Endothelial cell of umbilical vein (primary cell): ENCODE results near the gene AP1G2. TPM values are rescaled to one million over a fixed set of nuclear protein-coding genes. Genes with fewer than 3 reads are reported as not detected.

Experiments used
- BruUV-seq: library from RNA; stranded (reverse); fragments of 400-500 nt; replicated peaks from 2 replicates; lab custom pipeline; 2021; lab: Mats Ljungman, UMichigan
- CTCF ChIA-PET: fragments of 300-600, 350-600 bp; sonication (Branson Sonifier 250); formaldehyde crosslinking; loops from one replicate; lab custom pipeline; 2021; ENCODE audit warnings: antibody characterized with exemption, inconsistent platforms; lab: Charles Lee
- POLR2A ChIA-PET: fragments of 300-600, 350-600 bp; sonication (Branson Sonifier 250); formaldehyde crosslinking; loops from one replicate; lab custom pipeline; 2021; ENCODE audit warnings: antibody characterized with exemption, inconsistent platforms; lab: Charles Lee
- DNase-seq: peaks from one replicate; pipeline ENCODE4 v3.0.0-alpha.2; 2011; ENCODE audit warnings: low read depth, low spot score
- FAIRE-seq: peaks from 2 replicates; lab custom pipeline; 2011; peaks lifted over from hg19 to GRCh38; lab: Jason Lieb, UNC
- H2AFZ ChIP-seq: 2 replicates; pipeline ENCODE4 v1.6.0; 2012; ENCODE audit warnings: low read depth, low read length, control low read depth, inconsistent platforms
- H3K27ac ChIP-seq: 2 replicates; pipeline ENCODE4 v1.5.1; 2011; ENCODE audit warnings: low read depth, mild to moderate bottlenecking, control low read depth, low read length, moderate library complexity; ENCODE audit not compliant: insufficient read depth
- H3K27me3 ChIP-seq, 2 experiments: 2 replicates each; pipeline versions ENCODE4 v1.6.0 to v1.6.1; 2011; ENCODE audit warnings: low read length in 2 of 2, mixed read lengths in 1 of 2; ENCODE audit not compliant: control insufficient read depth in 2 of 2, insufficient read depth in 2 of 2
- H3K36me3 ChIP-seq, 2 experiments: 2 replicates in 1 of 2; 3 replicates in 1 of 2; pipeline ENCODE4 v1.5.1; 2011; ENCODE audit warnings: low read length in 2 of 2, mild to moderate bottlenecking in 1 of 2, moderate library complexity in 1 of 2; ENCODE audit not compliant: control insufficient read depth in 2 of 2, insufficient read depth in 2 of 2; ENCODE audit errors: extremely low read depth in 1 of 2
- H3K4me1 ChIP-seq: 3 replicates; pipeline ENCODE4 v1.5.1; 2011; ENCODE audit warnings: mild to moderate bottlenecking, low read length; ENCODE audit not compliant: control insufficient read depth, insufficient read depth; ENCODE audit errors: extremely low read depth
- H3K4me2 ChIP-seq: 2 replicates; pipeline ENCODE4 v1.6.1; 2011; ENCODE audit warnings: low read length, control low read depth, mixed read lengths; ENCODE audit not compliant: insufficient read depth
- H3K4me3 ChIP-seq, 3 experiments: fragments of 200-600 bp in 1 of 3; sonication (generic), shearing (Covaris generic) in 1 of 3; replicated peaks in 1 of 3; 2 replicates each; pipeline ENCODE4 v1.5.1; 2011 to 2016; ENCODE audit warnings: control low read depth in 3 of 3, low read length in 3 of 3, mild to moderate bottlenecking in 2 of 3, inconsistent platforms in 1 of 3, low read depth in 1 of 3, moderate library complexity in 1 of 3; ENCODE audit not compliant: insufficient read depth in 1 of 3
- H3K79me2 ChIP-seq: 2 replicates; pipeline ENCODE4 v1.6.0; 2012; ENCODE audit warnings: low read length, inconsistent platforms; ENCODE audit not compliant: control insufficient read depth, insufficient read depth
- H3K9ac ChIP-seq: replicated peaks from 2 replicates; pipeline ENCODE3; 2011; ENCODE audit warnings: low read length, control low read depth; ENCODE audit not compliant: insufficient read depth; ENCODE audit errors: extremely low read depth
- H3K9me1 ChIP-seq: replicated peaks from 3 replicates; pipeline ENCODE4 v1.6.0; 2011; ENCODE audit warnings: mild to moderate bottlenecking, low read length; ENCODE audit not compliant: control insufficient read depth, insufficient read depth; ENCODE audit errors: extremely low read depth
- H3K9me3 ChIP-seq: replicated peaks from 2 replicates; pipeline ENCODE4 v1.5.1; 2012; ENCODE audit warnings: low read length, inconsistent platforms; ENCODE audit not compliant: control insufficient read depth, insufficient read depth
- H4K20me1 ChIP-seq: replicated peaks from 2 replicates; pipeline ENCODE3; 2011; ENCODE audit warnings: mild to moderate bottlenecking, low read length; ENCODE audit not compliant: control insufficient read depth, insufficient read depth; ENCODE audit errors: extremely low read depth
- EZH2 ChIP-seq: IDR thresholded peaks from 2 replicates; pipeline ENCODE4 v1.6.1; 2012; ENCODE audit warnings: borderline replicate concordance, low read depth, mild to moderate bottlenecking, moderate library complexity, low read length, inconsistent platforms; ENCODE audit not compliant: severe bottlenecking
- FOS ChIP-seq: IDR thresholded peaks from 2 replicates; pipeline ENCODE4 v1.6.1; 2011; ENCODE audit warnings: mild to moderate bottlenecking, low read length, moderate library complexity, borderline replicate concordance; ENCODE audit not compliant: insufficient read depth
- GATA2 ChIP-seq: IDR thresholded peaks from 2 replicates; pipeline ENCODE4 v1.7.0; 2011; ENCODE audit warnings: low read depth, mild to moderate bottlenecking, moderate library complexity, mixed read lengths, low read length; ENCODE audit not compliant: insufficient read length, insufficient read depth
- JUN ChIP-seq: IDR thresholded peaks from 2 replicates; pipeline ENCODE4 v1.6.1; 2011; ENCODE audit warnings: borderline replicate concordance, low read depth; ENCODE audit not compliant: insufficient read length, insufficient read depth
- MYC ChIP-seq: IDR thresholded peaks from one replicate; pipeline ENCODE4 v1.6.1; 2011; ENCODE audit warnings: mild to moderate bottlenecking, low read depth, low read length
- POLR2AphosphoS5 ChIP-seq: IDR thresholded peaks from 2 replicates; pipeline ENCODE4 v1.6.1; 2012; ENCODE audit warnings: low read depth, mild to moderate bottlenecking, control low read depth, low read length, moderate library complexity; ENCODE audit not compliant: insufficient read depth
- dilution Hi-C: fragments of 300-500 bp; cut with MboI; formaldehyde crosslinking; loops from one replicate; pipeline ENCODE4 v1.15.0; 2019; ENCODE audit warnings: low sequenced_read_pairs; ENCODE audit not compliant: extremely low pct_ligation_motif_present
- intact Hi-C: fragments of 100-400 bp; cut with micrococcal nuclease; formaldehyde crosslinking; loops from one replicate; pipeline ENCODE4 v1.10.0; 2022
- polyA plus RNA-seq, 4 experiments: library from polyadenylated mRNA; depleted of rRNA in 3 of 4; stranded (reverse) in 3 of 4; unstranded in 1 of 4; fragments of >200 nt; gene quantifications; 2 replicates each; pipeline versions ENCODE4 v1.2.1 to v1.2.3, GENCODE V29; 2011 to 2012; ENCODE audit warnings: missing spikeins in 1 of 4
- total RNA-seq: library from RNA; stranded (reverse); gene quantifications from 2 replicates; pipeline ENCODE4 v1.2.3, GENCODE V29; 2021
- TF ChIP-seq, protein P1 (sequence below), 2 donors: IDR thresholded peaks; 1 replicate in 1 of 2; 2 replicates in 1 of 2; pipeline ENCODE4 v1.5.1; 2011; ENCODE audit warnings: low read length in 2 of 2, mild to moderate bottlenecking in 2 of 2, moderate library complexity in 2 of 2, control low read depth in 1 of 2, inconsistent platforms in 1 of 2, low read depth in 1 of 2; ENCODE audit not compliant: insufficient read depth in 1 of 2; ENCODE audit errors: extremely low read depth in 1 of 2
- TF ChIP-seq, protein P2 (sequence below): IDR thresholded peaks from 2 replicates; pipeline ENCODE4 v1.6.1; 2011; ENCODE audit not compliant: insufficient read depth, insufficient read length

AP1G2 gene
- total and polyA plus RNA-seq, 2 donors (not counting 3 experiments of a cell fraction or from before 2014, with no cell fraction given), result 39.0 to 55.8 TPM

DNA sequence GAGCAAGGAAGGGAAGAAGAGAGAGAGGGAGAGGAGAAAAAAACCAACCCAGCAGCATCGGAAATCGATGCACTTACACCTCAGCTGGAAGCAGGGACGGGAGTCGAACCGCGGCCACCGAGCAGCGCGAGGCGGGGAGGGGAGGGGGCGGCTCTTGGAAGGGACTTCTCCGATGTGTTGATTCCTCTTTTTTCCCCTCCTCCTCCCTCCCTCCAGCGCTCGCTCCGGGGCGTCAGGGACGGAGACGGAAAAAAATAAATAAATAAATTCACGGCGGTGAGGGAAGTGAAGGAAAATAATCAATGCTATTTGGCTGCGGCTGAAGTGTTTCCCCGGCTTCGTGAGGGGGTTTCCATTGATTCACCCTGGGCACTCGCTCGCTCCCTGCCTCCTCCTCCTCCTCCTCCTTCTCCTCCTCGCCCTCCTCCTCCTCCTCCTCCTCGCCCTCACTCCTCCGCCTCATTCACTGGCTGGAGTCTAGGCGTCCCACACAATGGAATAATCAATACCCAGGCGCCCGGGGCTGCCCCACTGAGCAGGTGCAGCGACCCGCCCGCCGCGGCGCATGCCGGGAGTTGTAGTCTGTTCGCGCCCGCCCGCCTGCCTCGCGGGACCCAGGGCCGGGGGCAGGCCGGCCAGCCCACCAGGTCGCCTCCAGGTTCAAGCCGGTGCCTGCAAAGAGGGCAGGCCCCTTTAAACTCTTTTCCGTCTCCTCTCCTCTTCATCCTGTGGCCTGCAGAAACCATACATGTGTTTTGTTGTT is 16.1 kb downstream of the AP1G2 start, which contains the start of gene ZFHX2:
TSS of gene ZFHX2 (minus strand) at position 500 of the 763 bp plus-strand sequence. CDS start 16,440 bp downstream, outside the sequence.
- intact Hi-C loops, result no loop called here
- DNase-seq, result peak; percentile 70

DNA sequence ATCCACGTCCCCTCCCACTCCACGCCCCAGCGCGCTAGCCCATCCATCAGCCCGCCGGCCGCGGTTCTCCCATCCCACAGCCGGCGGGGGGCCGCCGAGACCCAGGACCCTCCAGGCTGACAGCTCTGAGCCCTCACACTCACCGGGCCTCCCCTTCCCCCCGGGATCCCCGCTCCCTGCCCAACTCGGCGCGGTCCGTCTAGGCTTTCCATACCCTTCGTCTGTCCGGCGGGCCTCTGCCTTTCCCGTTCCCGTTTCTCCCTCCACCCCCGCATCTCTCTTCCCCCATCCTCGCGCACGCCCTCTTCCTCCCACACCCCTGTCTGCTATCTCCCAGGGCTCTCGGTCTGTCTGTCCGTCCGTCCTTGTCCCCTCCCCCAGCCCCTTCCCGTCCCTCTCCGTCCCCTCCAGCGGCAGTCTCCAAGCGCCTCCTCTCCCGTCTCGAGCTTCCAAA is 16.8 kb downstream of the AP1G2 start:
- DNase-seq (no peak), FAIRE-seq (no peak)
- no TSS peak for BruUV-seq
- H4K20me1 ChIP-seq, result no peaks in the 10 kb centered on the region
- H3K4me2 ChIP-seq, result peak overlapping the region; percentile 87
- intact Hi-C loops, result no loop called here
- H3K27ac ChIP-seq, result no peak overlapping the region
- dilution Hi-C loops, result no loop called here
- peak overlapping the region; percentile 97 for H2AFZ ChIP-seq
- ChIA-PET POLR2A (no interaction called here), CTCF (interaction anchor here (1.1 to 1.5 kb wide), 4 partner anchors 9 to 72 kb away, joined by 3 to 4 read pairs (median 4); no protein-coding TSS in a partner anchor)
- H3K4me3 ChIP-seq, result peak overlapping the region; percentile 47 to 84 (median 77)
- H3K9me3 ChIP-seq, result no peaks in the 10 kb centered on the region
- H3K27me3 ChIP-seq, result peaks cover 23 to 25% of the 10 kb centered on the region in 2 experiments
- no peaks in the 10 kb centered on the region for H3K79me2 ChIP-seq
- TF ChIP-seq MYC (no peak), POLR2AphosphoS5 (no peak), GATA2 (no peak), EZH2 (peak; percentile 62), FOS (no peak)
- TF ChIP-seq, protein P1, sequence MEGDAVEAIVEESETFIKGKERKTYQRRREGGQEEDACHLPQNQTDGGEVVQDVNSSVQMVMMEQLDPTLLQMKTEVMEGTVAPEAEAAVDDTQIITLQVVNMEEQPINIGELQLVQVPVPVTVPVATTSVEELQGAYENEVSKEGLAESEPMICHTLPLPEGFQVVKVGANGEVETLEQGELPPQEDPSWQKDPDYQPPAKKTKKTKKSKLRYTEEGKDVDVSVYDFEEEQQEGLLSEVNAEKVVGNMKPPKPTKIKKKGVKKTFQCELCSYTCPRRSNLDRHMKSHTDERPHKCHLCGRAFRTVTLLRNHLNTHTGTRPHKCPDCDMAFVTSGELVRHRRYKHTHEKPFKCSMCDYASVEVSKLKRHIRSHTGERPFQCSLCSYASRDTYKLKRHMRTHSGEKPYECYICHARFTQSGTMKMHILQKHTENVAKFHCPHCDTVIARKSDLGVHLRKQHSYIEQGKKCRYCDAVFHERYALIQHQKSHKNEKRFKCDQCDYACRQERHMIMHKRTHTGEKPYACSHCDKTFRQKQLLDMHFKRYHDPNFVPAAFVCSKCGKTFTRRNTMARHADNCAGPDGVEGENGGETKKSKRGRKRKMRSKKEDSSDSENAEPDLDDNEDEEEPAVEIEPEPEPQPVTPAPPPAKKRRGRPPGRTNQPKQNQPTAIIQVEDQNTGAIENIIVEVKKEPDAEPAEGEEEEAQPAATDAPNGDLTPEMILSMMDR (IDR thresholded peaks at IDR 0.05; ENCODE audit: extremely low read depth in 1 of 2, insufficient read depth in 1 of 2, low read depth in 1 of 2, low read length in 2 of 2), result no peak
- TF ChIP-seq, protein P2, sequence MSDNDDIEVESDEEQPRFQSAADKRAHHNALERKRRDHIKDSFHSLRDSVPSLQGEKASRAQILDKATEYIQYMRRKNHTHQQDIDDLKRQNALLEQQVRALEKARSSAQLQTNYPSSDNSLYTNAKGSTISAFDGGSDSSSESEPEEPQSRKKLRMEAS, result no peak
- no peaks in the 10 kb centered on the region for H3K36me3 ChIP-seq
- peaks cover 10% of the 10 kb centered on the region for H3K4me1 ChIP-seq
- no peaks in the 10 kb centered on the region for H3K9me1 ChIP-seq
- H3K9ac ChIP-seq, result no peak overlapping the region

More for the DNA sequence above, 16.1 kb downstream of the AP1G2 start, which contains the start of gene ZFHX2:
- peaks cover 2% of the 10 kb centered on the region for H3K79me2 ChIP-seq
- peaks cover 23 to 25% of the 10 kb centered on the region in 2 experiments for H3K27me3 ChIP-seq
- ChIA-PET POLR2A (interaction anchor here (0.7 kb wide), 1 partner anchor 16 kb away, joined by 5 read pairs; no protein-coding TSS in a partner anchor), CTCF (interaction anchor here (0.7 to 1.5 kb wide), 6 partner anchors 8 to 81 kb away, joined by 3 to 4 read pairs (median 3); no protein-coding TSS in a partner anchor)
- BruUV-seq, result no TSS peak
- peaks cover 12% of the 10 kb centered on the region for H3K4me1 ChIP-seq
- no peaks in the 10 kb centered on the region for H3K36me3 ChIP-seq
- no peak within 1 kb of the TSS for H3K27ac ChIP-seq
- H3K9me3 ChIP-seq, result no peaks in the 10 kb centered on the region
- peak; percentile 64 for FAIRE-seq
- no peaks in the 10 kb centered on the region for H4K20me1 ChIP-seq
- peak within 1 kb of the TSS; percentile 12 for H3K9ac ChIP-seq
- H3K4me3 ChIP-seq, result peak within 1 kb of the TSS; percentile 47 to 84 (median 77)
- no peak for TF ChIP-seq POLR2AphosphoS5
- TF ChIP-seq FOS, result no peak
- no peak for TF ChIP-seq MYC
- TF ChIP-seq JUN, result no peak
- no peak for TF ChIP-seq GATA2
- dilution Hi-C loops, result no loop called here
- H3K9me1 ChIP-seq, result no peaks in the 10 kb centered on the region
- H2AFZ ChIP-seq, result peak within 1 kb of the TSS; percentile 97
- peak within 1 kb of the TSS; percentile 87 for H3K4me2 ChIP-seq
